NCI-H2107 treated with DMSO at 0.1 percent for 48 hours (cell line): ENCODE data around the gene TMEM235.

Experiments
- DNase-seq: peaks from one replicate; lab custom pipeline; 2025; ENCODE audit not compliant: unreplicated experiment; lab: John Stamatoyannopoulos, UW

TMEM235 gene

DNA sequence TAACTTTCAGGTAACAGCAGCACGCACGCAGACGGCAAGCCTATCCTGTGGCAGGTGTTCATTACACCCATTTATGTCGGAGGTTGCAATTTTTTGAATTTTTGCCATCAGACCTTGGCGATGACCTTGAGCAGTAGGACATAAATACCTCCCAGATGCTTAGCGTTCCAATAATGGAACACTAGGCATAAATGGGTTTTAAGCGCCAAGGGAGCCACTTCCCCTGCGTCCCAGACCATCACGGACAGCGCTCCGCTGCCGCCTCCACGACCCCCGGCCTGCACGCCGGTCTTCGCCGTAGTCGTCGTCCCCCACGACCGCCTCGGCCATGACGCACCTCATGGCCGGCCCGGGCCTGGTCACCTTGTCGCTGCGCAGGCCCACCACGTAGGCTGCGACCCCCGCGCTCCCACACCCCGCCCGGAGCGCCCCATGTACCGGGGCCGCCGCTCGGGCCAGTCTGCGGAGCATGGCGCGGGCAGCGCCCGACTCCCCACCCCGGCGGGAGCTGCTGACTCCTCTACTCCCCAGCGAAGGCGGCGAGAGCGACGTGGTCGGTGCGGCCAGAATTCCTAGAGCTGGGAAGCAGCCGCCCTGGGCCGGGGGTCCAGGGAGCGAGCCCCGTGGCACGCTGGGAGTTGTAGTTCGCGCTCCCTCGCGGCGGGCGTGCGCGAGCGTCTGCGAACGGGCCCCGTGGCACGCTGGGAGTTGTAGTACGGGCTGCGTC lies 22.7 kb downstream of the TMEM235 start:
- DNase-seq = peak; percentile 55

DNA sequence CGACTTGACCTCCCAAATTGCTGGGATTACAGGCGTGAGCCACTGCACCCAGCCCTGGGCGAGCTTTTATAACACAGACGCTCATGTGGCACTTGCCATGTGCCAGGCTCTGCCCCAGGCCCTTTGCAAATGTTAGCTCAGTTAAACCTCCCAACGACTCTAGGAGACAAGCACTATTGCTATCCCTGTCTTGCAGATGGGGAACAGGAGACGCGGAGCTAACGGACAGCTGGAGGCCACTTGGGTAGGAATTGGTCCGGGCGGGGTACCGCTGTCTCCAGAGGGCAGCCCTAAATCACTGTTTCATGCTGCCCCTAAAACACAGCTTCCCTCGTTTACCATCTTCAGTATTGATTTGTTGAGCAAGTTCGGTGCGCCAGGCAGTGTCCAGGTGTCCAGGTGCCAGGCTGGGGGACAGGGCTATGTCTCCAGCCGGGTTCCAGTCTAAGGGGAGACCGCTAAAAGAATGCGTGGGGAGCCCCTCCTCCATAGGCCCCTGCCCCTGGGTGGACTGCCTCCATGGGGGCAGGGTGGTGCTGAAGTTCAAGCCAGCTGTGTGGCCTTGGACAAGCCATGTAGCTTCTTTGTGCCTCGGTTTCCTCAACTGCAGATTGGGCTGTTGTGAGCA lies 23.7 kb downstream of the TMEM235 start:
- no peak for DNase-seq

DNA sequence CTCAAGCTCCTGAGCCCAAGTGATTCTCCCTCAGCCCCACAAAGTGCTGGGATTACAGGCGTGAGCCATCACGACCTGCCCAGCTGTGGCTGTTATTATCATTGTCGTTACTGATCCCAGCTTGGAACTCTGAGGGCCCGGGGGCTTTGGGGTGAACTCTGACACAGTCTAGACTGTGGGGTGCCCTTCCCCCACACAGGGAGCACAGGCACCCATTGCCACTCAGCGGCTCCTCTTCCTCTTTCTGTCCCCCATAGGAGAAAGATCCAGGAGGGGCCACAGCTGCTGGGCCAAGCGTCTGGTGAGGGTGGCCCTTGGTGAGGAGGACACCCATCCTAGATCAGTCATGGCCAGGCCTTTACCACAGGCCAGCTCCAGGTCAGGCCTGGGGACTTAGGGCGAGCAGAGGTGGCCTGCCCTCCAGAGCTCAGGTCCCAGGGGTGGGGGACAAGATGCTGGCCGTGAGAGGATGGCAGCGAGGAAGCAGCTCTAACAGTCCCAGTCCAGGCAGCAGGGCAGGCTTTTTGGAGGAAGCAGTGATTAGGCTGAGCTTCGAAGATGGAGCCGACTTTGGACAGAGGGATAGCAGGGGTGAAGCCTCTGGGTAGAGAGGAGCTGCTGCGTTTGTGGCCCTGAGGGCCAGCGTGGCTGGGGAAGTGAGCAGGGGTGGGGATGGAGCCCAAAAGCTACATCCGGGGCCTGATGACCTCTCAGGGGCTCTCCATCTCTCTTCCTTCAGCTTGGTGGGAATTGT lies 24.7 kb downstream of the TMEM235 start:
- no peak for DNase-seq

DNA sequence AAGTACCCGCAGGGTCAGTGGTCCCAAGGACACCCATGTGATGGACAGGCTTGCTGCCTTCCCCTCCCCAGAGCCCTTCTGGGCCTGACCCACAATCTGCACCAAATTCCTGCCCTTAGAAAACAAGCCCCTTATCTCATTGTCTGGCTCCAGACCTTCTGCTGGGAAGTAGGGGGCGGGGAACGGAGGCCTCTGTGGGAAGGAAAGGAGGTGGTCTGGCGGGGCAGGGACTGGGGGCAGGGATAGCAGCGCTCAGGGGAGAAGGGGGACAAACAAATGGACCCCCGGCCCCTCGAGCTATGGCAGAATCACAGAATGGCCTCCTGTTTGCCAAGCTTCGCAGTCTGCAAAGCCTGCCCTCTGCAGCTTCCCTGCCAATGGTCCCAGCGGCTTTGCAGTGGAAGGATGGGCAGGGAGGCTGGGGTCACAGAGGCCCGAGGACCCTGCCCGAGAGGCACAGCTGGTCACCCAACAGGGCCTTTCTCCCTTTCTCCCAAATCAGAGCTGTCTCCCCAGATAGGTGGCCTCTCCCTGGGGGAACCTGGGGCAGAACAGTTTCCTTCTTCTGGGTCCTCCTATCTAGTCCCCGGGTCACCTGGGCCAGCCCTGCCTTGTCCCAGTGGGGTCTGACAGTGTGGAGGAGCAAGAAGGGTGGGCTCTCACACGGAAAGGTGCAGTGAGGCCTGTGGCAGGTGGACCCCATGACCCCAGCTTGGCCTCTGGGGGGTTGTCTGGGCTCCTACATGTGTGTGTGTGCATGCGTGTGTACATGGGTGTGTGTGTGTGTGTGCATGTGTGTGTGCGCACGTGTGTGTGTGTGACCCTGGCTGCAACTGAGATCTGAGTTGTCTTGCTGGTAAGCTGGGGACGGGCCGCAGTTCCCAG lies 25.5 kb downstream of the TMEM235 start:
- no peak for DNase-seq

DNA sequence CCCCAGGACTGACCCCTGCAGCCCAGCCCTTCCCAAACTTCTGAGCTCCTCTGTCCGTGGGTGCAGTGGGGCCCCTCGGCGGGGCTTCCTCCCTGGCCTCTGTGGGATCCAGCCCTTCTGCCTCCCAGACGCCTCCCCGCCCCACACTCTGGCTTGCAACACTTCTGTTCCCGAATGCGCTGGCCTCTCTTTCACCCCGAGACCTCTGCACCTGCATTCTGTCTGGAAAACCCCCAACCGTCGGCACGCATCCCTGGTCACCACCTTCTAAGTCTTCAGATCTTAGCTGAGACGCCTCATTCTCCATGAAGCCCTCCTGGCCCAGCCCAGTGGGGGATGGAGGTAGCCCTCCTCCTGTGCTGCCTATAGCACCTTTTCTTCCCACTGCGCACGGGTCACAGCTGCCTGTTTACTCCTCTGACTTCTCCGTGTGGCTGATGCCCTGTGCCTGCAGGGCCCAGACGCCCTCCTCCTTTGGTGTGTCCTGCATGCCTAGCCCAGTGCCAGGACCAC lies 26.4 kb downstream of the TMEM235 start:
- DNase-seq = no peak

DNA sequence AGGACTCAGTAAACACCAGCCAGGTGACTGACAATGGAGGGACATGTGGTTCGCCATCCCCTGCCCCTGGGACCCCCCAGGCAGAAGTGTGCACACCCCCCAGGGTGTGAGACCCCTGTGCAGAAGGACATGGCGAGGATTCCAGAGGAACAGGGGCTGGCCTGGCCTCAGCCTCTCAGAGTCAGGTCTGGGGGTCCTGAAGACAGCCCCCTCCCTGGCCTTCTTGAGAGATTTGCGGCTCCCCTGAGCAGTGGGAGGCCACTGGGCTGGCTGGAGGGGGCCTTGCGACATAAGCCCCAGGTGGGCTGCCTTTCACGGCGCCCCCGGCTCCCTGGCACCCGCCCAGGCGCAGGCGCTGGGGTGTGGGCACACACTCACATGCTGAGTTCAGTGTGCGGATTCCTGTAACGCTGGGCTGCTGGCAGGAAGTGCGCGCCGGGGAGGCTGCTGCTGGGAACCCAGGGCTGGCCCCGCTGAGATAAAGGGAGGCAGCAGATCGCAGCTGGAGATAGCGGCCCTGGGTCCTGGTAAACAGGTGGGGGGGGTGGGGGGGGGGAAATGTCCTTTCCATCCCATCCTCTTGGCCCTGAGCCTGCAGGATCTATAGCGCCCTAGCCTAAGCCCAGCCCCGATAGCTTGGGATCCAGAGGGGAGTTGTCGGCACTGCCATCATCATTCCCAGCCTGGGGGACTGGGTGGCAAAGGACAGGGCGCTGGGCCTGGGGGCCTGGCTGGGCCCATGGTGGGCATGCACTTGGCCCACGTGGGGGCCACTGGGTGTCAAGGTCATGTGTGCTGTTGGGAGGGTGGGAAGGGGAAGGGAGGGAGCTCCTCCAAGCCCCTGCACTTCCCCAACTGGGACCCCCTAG lies 27.1 kb downstream of the TMEM235 start:
- DNase-seq = no peak

DNA sequence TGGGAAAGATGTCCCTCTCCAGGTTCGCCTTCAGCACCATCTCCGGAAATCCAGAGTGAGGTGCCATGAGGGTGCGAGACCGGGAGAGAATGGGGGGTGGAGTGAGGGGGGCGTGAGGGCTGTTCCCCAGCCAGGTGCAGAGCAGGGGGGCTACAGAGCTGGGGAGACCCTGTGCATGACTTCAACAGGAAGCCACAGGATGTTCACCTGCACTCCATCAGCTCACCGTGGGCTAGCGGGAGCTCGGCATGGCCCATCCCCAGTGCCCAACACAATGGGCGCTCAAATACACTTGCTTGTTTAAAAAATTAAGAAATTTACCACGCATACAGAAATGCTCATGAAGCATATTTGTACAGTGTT lies 27.7 kb downstream of the TMEM235 start:
- no peak for DNase-seq

DNA sequence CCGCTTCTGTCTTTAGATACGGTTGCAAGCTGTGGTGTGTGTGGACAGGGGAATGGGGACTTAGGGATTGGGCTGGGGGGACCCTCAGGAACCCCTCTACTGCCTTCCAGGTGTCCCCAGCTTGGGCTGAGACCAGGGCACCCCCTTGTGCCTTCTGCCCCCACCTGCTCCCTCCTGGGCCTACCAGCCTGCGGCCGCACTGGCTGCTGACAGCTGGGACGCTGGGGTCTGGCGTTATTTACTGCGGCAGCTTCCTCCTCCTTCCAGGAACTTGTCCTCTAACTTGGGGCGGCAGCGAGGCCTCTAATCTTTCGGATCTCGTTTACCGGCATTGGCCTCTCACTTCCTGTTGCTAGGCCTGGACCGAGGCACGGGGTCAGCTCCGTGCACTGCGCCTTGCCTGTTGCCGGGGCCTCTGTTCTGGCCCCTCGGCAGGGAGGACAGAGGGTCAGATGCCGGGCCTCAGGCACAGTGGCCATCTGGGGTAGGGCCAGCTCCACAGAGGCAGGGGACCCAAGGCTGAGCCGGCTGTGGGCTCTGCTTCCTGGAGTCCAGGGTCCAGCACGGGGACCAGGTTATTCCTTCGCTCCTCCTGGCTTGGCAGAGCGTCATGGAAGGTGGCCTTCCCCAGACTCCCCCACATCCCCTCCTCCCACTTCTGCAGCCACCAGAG lies 31.8 kb downstream of the TMEM235 start:
- DNase-seq = no peak

DNA sequence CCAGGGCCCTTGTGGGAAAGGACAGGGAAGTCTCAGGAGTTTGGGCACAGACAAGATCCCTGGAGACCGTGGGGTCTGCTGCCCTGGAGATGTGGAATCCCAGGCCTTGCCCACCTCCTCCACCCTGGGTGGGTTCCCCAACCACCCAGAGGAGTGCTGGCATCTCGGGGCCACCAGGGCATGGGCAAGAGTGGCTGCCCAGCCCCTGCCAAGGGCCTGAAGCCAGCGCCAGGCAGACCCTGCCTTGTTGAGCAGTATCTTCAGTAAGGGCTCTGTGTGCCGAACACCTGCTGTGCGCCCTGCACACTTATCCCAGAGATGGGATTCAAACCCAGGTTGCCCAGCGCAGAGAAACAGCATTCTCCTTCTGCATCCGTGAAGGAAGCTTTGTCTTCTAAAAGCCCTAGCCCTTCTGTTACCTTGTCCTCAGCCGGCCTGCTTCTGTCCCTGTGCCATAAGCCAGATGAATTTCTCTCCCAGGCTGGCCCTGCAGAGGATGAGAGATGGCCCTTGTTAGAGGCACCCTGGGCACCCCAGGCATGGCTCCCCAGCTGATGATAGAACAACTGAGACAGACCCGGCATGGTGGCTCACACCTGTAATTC lies 32.4 kb downstream of the TMEM235 start:
- no peak for DNase-seq

DNA sequence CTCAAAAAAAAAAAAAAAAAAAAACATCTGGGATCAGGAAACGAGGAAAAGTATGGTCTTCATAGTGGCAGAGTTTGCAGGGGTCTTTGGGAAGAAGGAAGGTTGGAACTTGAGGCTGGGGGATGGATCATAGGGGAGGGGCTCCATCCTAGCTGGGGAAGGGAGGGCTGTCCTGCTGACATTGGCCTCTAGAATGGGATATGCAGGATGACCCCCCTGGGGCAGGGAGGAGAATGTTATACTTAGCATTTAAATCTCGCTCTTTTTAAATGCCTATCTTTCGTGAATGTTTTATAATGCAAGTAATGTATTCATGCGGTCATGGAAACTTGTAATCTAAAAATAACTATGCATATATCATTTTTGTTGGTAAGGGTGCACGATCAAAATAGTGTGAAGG lies 33.2 kb downstream of the TMEM235 start:
- no peak for DNase-seq

DNA sequence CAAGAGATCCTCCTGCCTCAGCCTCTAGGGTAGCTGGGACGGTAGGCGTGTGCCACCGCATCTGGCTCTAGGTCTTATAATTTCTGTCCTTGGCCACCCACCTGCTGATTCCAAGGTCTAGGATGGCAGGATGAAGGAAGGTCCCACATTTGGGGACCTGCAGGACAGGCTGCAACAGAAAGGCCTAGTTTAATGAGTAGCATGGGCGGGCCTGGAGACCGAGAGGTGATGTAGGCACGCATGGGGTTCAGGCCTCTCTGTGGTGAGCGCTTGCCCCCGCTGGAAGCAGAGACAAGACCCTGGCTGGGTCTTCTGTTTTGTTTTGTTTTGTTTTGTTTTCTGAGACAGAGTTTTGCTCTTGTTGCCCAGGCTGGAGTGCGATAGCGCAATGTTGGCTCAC lies 33.7 kb downstream of the TMEM235 start:
- no peak for DNase-seq

DNA sequence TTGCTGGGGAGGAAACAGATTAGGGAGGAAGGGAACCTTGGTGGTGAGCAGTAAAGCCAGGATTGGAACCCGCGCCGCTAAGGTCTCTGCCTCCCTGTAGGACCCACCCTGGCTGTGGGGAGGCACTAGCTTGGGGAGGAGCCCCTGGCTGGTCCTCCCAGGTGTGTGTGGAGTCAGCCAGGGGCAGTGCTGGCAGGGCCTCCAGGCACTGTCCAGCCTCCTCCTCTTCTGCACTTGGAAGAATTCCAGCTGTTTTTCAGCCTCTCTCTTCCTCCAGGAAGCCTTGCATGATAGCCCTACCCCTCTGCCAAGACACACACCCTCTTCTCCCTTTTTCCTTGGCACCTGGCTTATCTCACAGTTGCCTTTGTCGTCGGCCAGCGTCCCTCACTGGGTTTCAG lies 34.8 kb downstream of the TMEM235 start:
- DNase-seq = no peak

DNA sequence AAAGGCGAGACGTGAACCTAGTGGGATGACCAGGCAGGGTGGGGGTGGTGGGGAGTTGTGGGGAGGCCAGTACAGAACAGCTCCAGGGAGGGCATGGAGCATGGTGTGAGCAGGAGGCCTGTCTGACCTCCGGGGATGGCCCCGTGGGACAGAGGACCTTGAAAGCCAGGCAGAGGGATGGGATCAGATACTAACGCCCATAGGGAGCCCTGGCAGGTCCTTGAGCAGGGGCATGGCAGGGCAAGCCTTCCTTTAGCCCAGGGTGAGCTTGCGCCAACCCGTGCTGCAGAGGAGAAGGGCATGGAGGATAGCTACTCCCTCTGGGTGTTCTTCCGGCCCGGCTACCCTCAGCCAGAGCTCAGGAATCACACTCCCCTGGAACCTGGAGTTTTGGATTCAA lies 35.3 kb downstream of the TMEM235 start:
- DNase-seq = no peak

DNA sequence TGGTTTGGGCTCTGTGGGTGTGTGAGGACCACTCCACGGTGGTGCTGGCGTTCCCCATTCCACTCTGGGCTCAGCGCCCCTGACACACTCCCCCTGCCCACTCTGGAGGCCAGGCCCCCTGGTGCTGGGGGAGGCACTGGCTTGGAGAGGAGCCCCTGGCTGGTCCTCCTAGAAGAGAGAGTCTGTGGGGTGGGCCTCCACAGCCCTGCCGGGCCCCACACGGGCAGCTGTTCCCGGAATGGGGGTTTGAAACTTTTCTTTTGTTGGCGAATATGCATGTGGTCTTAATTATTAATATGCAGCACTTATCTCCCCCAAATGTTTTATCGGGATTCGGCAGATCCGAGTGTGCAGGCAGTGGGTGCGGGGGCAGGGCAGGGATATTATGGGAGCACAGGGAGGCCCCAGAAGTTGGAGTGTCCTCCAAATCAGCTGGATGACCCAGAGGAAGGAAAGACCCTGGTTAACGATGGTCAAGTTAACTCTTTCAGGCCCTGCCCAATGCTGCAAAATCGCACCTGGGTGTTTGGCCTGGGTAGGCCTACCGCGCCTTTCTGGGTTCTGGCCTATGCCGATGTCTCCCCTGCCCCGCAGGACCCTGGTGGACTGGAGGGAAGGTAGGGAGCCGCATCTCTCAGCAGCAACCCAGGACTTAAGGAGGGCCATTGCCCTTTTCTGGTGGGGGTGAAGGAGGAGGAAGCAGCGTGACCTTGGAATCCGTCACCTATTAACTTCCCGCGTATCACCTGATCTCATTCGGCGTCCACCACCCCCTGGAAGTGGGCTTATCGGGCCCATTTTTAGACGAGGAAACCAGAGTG lies 36.0 kb downstream of the TMEM235 start:
- DNase-seq = no peak

DNA sequence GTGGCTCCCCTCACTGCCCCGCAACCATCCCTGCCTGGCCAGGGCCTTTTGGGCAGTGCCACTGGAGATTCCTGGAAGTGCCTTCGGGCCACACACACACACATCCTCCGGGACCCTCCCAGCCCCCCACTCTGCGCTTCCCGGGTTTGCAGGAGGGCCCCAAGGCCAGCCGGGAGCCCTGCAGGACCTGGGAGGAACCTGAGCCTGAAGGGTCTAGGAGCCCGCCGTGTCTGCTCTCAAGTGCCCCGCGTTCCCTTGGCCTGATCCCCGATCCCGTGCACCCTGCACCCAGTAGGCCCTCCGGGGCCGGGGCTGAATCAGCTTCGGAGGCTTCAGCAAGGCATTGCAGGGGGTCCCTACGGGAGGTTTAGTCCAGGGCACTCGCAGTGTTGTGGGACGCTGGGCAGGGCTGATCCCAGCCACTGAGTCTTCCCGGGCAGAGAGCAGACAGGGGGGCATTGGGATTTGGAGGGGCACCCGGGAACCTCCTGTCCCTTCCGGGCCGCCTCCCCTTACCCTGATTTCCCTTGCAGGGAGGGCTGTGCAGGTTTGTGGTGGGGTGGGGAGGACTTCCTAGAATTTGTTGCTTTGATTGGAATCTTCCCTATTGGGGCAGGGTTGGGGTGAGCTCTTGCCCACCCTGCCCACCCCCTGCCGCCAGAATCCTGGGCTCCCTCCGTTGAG lies 36.9 kb downstream of the TMEM235 start:
- DNase-seq = no peak

DNA sequence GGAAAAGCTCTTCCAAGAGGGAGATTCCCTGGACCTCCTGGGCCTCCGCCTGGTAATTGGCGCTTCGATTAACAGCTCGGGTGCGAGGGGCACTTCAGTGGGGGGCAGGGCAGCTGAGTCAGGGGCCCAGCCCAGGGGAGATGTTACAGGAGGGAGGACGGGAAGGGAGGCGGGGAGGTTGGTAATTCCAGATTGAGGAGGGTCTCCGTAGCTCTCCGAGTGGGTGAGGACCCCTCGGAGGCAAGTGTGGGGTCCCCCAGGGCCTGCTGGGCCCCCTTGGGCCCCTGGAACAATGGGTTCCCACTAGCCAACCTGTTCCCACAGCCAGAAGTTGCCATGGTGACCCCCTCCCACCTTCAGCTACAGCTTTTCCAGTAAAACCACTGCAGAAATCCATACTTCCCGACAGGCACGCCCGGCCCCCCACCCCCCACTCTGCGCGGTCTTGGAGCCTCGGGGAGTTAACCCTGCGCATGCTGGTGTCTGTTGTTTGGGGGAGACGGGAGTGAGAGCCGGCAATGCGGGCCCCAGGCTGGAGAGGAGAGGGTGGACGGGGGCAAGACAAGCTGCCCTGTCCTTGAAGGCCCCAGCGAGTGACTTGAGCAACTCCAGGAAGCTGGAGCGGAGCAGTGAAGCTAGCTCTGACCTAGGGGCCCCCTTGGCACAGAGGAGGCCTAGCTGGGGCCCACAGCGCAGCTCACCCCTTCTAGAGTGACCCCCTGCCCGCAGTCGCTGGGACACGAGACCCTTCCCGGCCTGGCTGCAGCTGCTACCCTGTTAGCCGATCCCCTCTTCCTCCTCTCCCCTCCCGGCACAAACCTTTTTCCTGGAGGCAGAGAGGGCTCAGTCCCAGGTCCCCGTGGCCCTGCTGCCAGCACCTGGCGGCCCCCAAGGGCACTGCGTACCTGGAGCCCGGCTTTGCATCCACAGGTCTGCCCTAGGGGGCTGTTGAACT lies 37.8 kb downstream of the TMEM235 start:
- no peak for DNase-seq

DNA sequence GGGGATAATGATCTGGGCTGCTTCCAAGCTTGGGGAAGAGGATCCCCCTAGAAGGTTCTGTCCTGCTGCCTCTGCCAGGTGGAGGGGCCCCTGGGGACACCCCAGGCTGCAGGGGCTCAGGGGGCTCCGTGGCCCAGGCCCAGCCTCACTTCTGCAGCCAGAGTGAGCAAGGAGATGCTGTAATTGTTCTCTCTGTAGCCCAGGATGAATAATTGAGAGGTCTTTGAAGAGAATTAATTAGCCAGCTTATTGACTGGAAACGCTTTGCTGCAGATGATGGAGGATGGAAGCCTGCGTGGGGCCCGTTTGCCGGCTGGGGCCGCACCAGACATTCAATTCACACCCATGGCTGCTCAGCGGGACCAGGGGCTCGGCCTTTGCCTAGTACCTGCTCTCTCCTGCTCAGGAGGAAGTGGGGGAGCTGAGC lies 38.5 kb downstream of the TMEM235 start:
- no peak for DNase-seq
